Smooth muscle cell (in vitro differentiated cells): ENCODE measurements around the gene NCAM1. TPM values are rescaled to one million over a fixed set of nuclear protein-coding genes. Genes with fewer than 3 reads are reported as not detected.

Experiments used
- DNase-seq: peaks from one replicate; lab custom pipeline; 2025; ENCODE audit not compliant: unreplicated experiment; lab: John Stamatoyannopoulos, UW
- H2AFZ ChIP-seq: fragments of 200-600 bp; sonication (generic); 2 replicates; pipeline ENCODE4 v1.6.0; 2016; ENCODE audit warnings: antibody characterized with exemption, low read depth, mild to moderate bottlenecking
- H3F3A ChIP-seq: fragments of 200-600 bp; sonication (generic); 2 replicates; pipeline ENCODE4 v1.6.0; 2017; ENCODE audit warnings: antibody characterized with exemption, low read depth
- H3K27ac ChIP-seq: fragments of 200-600 bp; sonication (generic); 2 replicates; pipeline ENCODE4 v1.5.1; 2016; ENCODE audit warnings: low read depth, mild to moderate bottlenecking
- H3K27me3 ChIP-seq: fragments of 200-600 bp; sonication (generic); 2 replicates; pipeline ENCODE4 v1.6.1; 2016; ENCODE audit warnings: low read depth, mild to moderate bottlenecking
- H3K36me3 ChIP-seq: fragments of 200-600 bp; sonication (generic); 2 replicates; pipeline ENCODE4 v1.5.1; 2016; ENCODE audit warnings: low read depth
- H3K4me1 ChIP-seq: fragments of 200-600 bp; sonication (generic); 2 replicates; pipeline ENCODE4 v1.5.1; 2016; ENCODE audit warnings: low read depth
- H3K4me2 ChIP-seq: fragments of 200-600 bp; sonication (generic); 2 replicates; pipeline ENCODE4 v1.6.0; 2016; ENCODE audit warnings: mild to moderate bottlenecking
- H3K4me3 ChIP-seq: fragments of 200-600 bp; sonication (generic); 2 replicates; pipeline ENCODE4 v1.5.1; 2016; ENCODE audit warnings: mild to moderate bottlenecking
- H3K79me2 ChIP-seq: fragments of 200-600 bp; sonication (generic); 2 replicates; pipeline ENCODE4 v1.6.0; 2016; ENCODE audit warnings: low read depth, mild to moderate bottlenecking
- H3K9ac ChIP-seq: fragments of 200-600 bp; sonication (generic); 2 replicates; pipeline ENCODE4 v1.6.0; 2016; ENCODE audit warnings: low read depth
- H3K9me3 ChIP-seq: fragments of 200-600 bp; sonication (generic); replicated peaks from 2 replicates; pipeline ENCODE4 v1.5.1; 2016; ENCODE audit warnings: low read depth
- H4K20me1 ChIP-seq: fragments of 200-600 bp; sonication (generic); 2 replicates; pipeline ENCODE4 v1.6.0; 2016; ENCODE audit warnings: low read depth
- CTCF ChIP-seq: fragments of 200-600 bp; sonication (generic); IDR thresholded peaks from 2 replicates; pipeline ENCODE4 v1.5.1; 2017; ENCODE audit warnings: borderline replicate concordance, mild to moderate bottlenecking, antibody characterized with exemption; ENCODE audit not compliant: insufficient read depth, poor library complexity, severe bottlenecking
- WGBS: methylation state at CpG from one replicate; pipeline ENCODE4 v1.1.7; 2016; ENCODE audit warnings: low lambda C conversion rate; 5-methylcytosine and 5-hydroxymethylcytosine counted together
- polyA plus RNA-seq: library from polyadenylated mRNA; unstranded; fragments of >200 nt; fragmentation: Nextera tagmentation; extraction: Ambion mirVana; gene quantifications from 2 replicates; pipeline ENCODE4 v1.2.1, GENCODE V29; 2016
- total RNA-seq: library from RNA; depleted of rRNA; stranded (reverse); fragments of >200 nt; gene quantifications from 2 replicates; pipeline ENCODE4 v1.2.3, GENCODE V29; 2014

Gene NCAM1
- total and polyA plus RNA-seq, 2 experiments from 2014 or later = 8.1 to 12.0 TPM

GRCh38 chr11:112995423-112996090 lies 34.3 kb downstream of the NCAM1 start:
- no peaks in the 10 kb centered on the region for H4K20me1 ChIP-seq
- no peak overlapping the region for H3K27ac ChIP-seq
- no peak for DNase-seq
- H3K9ac ChIP-seq = no peak overlapping the region
- H2AFZ ChIP-seq = no peak overlapping the region
- H3K27me3 ChIP-seq = no peaks in the 10 kb centered on the region
- no peaks in the 10 kb centered on the region for H3K9me3 ChIP-seq
- H3K4me1 ChIP-seq = no peaks in the 10 kb centered on the region
- H3F3A ChIP-seq = no peaks in the 10 kb centered on the region
- H3K79me2 ChIP-seq = peaks cover 6% of the 10 kb centered on the region
- H3K4me3 ChIP-seq = no peak overlapping the region
- no peak for TF ChIP-seq CTCF
- 65% methylated on average over 2 of the region's 2 CpGs for WGBS
- no peak overlapping the region for H3K4me2 ChIP-seq
- H3K36me3 ChIP-seq = no peaks in the 10 kb centered on the region

- H3K9me3 ChIP-seq = no peaks in the 10 kb centered on the region
- no peaks in the 10 kb centered on the region for H3K27me3 ChIP-seq
- no peak overlapping the region for H2AFZ ChIP-seq
- no peak overlapping the region for H3K4me2 ChIP-seq
- no peak for TF ChIP-seq CTCF
- no peak for DNase-seq
- no peaks in the 10 kb centered on the region for H4K20me1 ChIP-seq
- H3K27ac ChIP-seq = no peak overlapping the region
- no peaks in the 10 kb centered on the region for H3K36me3 ChIP-seq
- H3F3A ChIP-seq = no peaks in the 10 kb centered on the region
- H3K9ac ChIP-seq = no peak overlapping the region
- WGBS = 84% methylated on average over 2 of the region's 2 CpGs
- no peak overlapping the region for H3K4me3 ChIP-seq
- no peaks in the 10 kb centered on the region for H3K4me1 ChIP-seq
- H3K79me2 ChIP-seq = peaks cover 6% of the 10 kb centered on the region
Observed at GRCh38 chr11:112996994-112997393, 35.8 kb downstream of the NCAM1 start.

- H3K4me1 ChIP-seq = no peaks in the 10 kb centered on the region
- no peak for TF ChIP-seq CTCF
- no peak overlapping the region for H2AFZ ChIP-seq
- WGBS = 82% methylated on average over 3 of the region's 3 CpGs
- no peaks in the 10 kb centered on the region for H3K36me3 ChIP-seq
- no peak overlapping the region for H3K27ac ChIP-seq
- no peaks in the 10 kb centered on the region for H3K9me3 ChIP-seq
- H3K9ac ChIP-seq = no peak overlapping the region
- no peak for DNase-seq
- peaks cover 6% of the 10 kb centered on the region for H3K79me2 ChIP-seq
- H3F3A ChIP-seq = no peaks in the 10 kb centered on the region
- no peak overlapping the region for H3K4me2 ChIP-seq
- H3K27me3 ChIP-seq = no peaks in the 10 kb centered on the region
- no peaks in the 10 kb centered on the region for H4K20me1 ChIP-seq
- no peak overlapping the region for H3K4me3 ChIP-seq
Observed at GRCh38 chr11:112997857-112998466, 36.7 kb downstream of the NCAM1 start.

- H2AFZ ChIP-seq = no peak overlapping the region
- no peak overlapping the region for H3K27ac ChIP-seq
- H3K27me3 ChIP-seq = no peaks in the 10 kb centered on the region
- no peaks in the 10 kb centered on the region for H4K20me1 ChIP-seq
- H3K36me3 ChIP-seq = no peaks in the 10 kb centered on the region
- no peaks in the 10 kb centered on the region for H3K4me1 ChIP-seq
- no peaks in the 10 kb centered on the region for H3K9me3 ChIP-seq
- H3F3A ChIP-seq = no peaks in the 10 kb centered on the region
- TF ChIP-seq CTCF = no peak
- no peak overlapping the region for H3K4me2 ChIP-seq
- no peak overlapping the region for H3K4me3 ChIP-seq
- WGBS = 87% methylated on average over 2 of the region's 2 CpGs
- H3K9ac ChIP-seq = no peak overlapping the region
- no peak for DNase-seq
- H3K79me2 ChIP-seq = no peaks in the 10 kb centered on the region
Observed at GRCh38 chr11:112999520-112999919, 38.3 kb downstream of the NCAM1 start.
